Ammon's horn (tissue), 1 donor: ENCODE results near the gene AGO1.
A peak's percentile ranks its signal among the peaks of the same experiment; 100 is the strongest.

ENCODE experiments used
- DNase-seq: peaks from one replicate; pipeline ENCODE4 v3.0.0-alpha.2; 2016; ENCODE audit warnings: low spot score

The AGO1 gene

DNA sequence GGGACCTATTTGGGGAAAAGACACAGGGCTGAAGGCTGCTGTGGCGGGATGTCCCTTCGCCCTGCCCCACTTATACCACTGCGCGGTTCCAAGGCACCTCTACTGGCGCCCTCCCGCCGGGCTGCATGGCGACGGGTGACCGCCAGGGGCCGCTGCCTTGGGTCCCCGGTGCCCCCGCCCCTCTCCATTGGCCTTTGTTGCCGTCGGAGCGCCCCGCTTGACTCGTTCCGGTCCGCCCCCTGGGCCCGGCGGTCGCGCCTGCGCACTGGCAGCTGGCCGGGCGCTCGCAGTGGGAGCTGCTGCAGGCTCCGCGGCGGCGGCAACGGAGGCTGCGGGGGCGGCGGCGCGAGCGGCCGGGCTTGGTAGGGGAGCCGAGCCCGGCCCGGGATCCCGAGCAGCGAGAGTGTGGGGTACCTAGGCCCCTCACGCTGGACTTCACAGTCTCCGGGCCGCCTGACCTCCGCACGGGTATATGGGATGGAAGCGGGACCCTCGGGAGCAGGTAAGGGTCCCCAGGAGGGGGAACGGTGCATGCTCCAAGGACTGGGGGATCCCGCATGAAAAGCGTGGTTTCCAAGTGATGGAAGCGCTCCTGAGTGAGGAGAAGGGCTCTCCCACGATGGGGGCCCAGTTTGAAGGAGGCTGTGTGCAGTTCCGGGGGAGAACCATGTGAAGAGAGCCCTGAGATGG, at the start of gene AGO1:
Gene AGO1, plus strand, starts transcription at position 265 of the 690 bp plus-strand sequence. Its CDS starts 213 bp downstream, at position 478.
- peak; percentile 96 for DNase-seq

DNA sequence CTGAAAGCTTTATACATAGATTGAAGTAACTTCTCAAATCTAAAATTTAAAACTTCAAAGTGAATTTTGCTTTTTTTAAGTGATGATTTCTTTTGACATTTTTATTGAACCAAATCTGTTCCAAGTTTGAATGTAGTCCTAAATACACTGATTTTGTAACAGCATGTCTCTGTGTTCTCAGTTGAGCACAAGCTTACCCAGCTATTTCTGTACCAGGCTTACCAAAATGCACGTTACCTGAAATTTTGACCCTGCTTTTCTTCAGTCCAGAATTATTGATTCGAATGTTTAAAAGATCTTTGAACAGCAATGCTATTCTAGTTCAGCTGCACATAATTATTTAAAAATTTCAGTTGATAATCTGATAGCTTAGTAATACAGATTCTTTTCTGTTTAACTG, 49.6 kb upstream of the AGO1 start:
- no peak for DNase-seq

DNA sequence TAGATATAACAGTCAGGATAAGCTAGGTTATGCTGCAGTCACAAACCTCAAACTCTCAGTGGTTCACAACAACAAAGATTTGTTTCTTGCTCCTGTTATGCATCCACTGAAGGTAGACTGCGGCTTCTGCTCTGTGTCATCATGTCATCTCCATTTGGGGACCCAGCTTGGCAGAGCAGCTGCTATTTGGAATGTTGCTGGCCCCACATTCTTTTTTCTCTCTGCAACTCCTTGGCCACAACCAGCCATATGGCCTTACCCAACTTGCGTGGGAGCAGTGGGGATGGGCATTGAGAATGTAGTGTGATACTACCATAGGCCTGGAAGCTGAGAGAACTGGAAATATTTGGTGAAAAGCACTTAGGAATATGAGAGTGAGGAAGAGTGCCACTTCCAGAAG, 48.8 kb upstream of the AGO1 start:
- DNase-seq, result peak; percentile 17

DNA sequence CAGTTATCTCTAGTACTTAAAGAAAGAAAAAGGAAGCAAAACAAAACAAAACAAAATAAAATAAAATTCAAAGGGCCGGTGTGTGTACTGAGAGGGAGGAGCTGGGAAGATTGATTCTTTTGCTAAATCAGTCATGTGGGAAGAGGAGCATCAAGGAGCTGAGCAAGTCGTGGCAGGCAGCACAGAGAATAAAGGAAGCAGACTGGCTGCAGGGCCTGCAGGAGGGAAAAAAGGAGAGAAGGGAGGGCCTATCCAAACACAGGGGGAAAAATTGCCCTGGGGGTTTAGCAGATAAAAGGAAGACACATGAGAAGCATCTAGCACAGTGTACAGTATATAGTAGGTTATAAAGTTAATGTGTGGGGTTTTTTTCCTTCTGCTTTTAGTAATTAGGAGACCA, 47.6 kb upstream of the AGO1 start:
- no peak for DNase-seq

DNA sequence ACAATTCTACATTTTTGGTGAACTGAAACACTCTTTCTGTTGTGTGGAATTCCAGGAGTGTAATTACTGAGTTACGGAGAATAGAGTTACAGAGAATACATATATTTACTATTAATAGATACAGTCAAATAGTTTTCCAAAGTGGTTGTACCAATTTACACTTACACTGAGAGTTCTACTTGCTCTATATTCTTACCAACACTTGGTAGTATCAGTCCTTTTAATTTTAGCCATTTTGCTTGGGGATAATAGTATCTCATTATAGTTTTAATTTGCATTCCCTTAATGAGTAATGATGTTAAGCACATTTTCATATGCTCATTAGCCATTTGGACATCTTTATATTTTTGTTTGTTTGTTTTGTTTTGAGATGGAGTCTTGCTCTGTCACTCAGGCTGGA, 46.3 kb upstream of the AGO1 start:
- no peak for DNase-seq

DNA sequence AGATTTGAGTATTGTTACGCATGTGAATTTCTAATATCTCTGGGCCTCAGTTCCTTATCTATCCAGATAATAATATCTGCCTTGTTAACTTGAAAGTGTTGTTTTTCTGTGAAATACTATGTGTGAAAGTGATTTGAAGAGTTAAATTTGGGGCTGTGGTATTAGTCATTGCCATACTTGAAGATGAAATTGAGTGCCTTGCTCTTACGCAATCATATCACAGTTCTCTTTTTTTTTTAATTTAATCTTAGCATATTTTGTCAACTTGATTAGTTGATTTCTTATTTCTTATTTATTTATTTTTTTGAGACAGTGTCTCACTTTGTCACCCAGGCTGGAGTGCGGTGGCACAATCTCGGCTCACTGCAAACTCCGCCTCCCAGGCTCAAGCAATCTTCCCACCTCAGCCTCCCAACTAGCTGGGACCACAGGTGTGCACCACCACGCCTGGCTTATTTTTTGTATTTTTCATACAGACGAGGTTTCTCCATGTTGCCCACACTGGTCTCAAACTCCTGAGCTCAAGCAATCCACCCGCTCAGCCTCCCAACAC, 44.2 kb upstream of the AGO1 start:
- no peak for DNase-seq

DNA sequence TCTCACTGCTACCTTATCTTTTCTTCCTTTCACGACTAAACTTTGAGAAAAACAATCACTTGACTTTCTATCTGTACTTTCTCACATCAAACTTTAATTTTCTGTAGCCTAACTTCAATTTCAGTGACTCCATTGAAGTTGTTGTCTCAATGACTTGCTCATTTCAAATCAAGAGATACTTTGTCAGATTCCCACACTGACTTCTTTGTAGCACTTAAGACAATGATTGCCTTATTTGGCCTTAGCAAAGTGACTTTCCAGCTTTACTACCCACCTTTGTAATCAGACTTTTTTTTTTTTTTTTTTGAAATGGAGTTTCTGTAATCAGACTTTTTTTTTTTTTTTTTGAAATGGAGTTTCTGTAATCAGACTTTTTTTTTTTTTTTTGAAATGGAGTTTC, 38.2 kb upstream of the AGO1 start:
- DNase-seq, result no peak

DNA sequence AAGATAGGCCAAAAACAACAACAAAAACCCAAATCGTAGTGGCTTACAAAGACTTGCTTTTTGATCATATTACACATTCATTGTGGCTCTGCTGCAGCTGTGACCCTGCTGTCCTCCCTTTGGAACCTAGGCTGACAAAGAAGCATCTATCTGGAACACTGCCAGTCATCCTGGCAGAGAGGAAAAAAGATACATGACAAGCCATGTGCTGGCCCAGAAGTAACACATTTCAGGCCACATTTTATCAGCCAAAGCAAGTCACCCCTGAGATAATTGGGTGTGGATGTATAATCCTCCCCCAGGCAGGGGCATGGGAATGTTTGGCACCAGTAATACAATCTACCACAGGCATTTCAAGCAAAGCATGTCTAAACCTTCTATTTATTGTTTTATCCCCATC, 37.2 kb upstream of the AGO1 start:
- DNase-seq, result peak; percentile 82

DNA sequence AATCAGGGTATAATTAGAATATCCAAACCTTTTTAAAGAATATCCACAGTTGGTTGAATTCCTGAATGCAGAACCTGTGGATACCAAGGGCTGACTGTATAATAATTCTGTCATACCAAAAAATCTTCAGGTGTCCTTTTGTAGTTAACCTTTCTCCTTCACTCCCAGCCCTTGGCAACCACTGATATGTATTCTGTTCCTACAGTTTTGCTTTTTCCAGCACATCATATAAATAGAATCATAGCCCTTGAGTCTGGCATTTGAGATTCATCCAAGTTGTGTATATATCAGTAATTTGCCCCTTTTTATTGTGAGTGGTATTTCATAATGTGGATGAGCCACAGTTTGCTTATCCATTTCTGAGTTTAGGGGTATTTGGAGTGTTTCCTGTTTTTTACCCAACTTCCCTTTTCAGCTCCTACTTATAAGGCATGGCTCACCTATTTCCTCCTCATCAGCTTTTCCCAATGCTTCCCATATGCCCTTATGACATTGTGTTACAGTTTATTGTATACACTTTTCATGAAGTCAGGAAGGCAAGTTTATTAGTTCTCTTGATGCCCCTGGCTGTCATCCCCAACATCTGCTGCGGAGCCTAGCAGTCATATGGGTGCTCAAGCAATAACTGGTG, 35.0 kb upstream of the AGO1 start:
- no peak for DNase-seq

DNA sequence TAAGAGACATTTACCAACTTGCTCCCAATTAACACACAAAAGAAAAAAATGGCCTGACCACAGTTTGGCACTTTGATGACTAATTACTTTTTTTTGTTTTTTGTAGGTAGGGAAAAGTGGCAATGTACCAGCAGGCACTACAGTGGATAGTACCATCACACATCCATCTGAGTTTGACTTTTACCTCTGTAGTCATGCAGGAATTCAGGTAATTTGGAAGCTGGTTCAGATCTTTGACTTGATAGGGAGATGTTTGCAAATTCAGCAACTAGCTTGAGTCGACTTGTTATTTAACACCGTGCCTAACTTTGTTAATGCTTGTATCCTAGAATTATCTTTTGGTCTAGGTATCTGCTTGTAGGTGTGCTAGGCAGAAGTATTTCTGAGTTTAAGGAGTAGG, 33.0 kb upstream of the AGO1 start:
- no peak for DNase-seq

DNA sequence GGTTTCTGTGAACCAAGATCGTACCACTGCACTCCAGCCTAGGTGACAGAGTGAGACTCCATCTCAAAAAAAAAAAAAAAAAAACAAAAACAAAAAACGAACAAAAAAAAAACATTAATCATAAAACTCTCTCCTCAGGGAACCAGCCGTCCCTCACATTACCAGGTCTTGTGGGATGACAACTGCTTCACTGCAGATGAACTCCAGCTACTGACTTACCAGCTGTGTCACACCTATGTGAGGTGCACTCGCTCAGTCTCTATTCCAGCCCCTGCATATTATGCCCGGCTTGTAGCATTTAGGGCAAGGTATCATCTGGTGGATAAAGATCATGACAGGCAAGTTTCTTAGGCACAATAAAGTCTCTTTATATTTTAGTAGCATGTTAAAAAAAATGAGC, 32.3 kb upstream of the AGO1 start:
- DNase-seq, result no peak

DNA sequence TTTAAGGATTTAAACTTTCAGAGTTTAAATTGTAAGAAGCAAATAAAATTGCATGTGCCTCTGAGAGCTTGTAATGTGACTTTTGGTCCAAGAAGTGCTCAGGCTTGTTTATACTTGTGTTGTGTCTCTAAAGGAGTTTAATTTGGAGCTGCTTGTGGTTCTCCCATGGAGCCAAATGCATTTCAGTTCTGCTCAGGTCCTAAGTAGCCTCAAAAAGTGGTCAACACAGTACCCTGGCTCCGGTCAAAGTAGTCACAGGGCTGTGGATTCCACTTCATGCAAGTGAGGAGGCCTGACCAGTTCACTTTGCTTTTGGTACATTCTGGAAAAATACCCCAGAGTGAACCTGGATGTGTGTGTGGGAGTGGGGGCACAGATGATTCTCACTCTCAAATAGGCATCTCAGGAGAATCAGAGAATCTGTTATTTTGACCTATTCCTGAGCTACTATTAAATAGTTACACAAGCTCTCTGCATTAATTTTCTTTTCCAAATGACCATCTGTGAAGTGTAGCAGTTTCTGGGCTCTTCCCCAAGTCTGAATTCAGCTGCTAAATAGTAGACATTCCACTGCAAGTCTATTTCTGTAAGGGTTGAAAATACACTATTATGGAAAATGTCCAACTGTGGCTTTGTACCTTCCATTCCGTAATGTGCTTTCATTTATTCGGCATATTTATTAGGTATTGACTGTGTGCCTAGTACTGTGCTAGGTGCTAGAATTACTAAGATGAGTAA, 31.7 kb upstream of the AGO1 start:
- DNase-seq, result peak; percentile 43

DNA sequence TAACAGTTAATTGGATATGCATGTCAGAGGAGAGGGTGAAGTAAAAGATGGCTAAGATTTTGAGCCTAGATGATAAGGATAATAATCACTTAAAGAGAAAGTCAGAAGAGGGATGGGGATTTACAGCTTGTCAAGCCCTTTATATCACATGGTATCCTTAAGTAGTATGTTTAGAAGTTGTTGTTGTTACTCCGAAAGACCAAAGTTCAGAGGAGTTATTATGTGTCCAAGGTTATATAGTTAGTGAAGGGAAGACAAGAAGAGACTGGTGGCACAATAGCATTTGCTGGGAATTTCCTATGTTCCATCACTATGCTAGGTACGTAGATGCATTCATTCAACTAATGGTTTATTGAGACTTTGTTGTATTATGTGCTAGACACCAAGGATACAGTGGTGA, 30.8 kb upstream of the AGO1 start:
- no peak for DNase-seq

DNA sequence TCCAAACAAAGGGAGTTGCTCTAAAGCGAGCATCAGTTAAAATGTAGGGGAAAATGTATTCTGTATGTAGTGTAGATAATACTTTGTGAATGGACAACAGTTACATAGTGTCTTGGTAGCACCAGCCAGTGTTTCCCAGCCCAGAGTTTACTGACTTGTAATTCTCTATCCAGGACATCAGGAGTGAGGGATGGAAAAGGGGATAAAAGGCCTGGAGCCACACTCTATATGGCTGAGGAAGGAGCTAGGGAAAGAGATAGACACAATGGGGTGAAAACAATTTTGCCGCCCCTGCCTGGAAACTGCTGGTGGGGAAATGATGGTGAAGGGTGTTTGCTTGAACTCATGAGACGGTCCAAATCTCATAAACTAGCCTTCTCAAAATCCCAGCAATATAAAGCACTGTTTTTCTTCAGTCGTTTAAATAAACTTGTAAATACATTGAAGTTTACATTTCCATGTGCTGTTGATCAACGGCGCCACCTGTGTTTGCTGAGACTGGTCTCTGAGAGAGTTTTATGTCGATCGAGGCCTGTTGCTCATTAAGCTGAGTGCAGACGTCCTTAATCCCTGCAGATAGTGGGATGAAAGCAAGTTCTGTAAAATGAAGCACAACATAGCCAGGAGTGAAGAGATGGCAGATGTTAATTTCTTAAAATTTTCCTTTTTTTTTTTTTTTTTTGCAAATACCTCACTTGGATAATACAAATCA, 27.9 kb upstream of the AGO1 start:
- DNase-seq, result no peak

DNA sequence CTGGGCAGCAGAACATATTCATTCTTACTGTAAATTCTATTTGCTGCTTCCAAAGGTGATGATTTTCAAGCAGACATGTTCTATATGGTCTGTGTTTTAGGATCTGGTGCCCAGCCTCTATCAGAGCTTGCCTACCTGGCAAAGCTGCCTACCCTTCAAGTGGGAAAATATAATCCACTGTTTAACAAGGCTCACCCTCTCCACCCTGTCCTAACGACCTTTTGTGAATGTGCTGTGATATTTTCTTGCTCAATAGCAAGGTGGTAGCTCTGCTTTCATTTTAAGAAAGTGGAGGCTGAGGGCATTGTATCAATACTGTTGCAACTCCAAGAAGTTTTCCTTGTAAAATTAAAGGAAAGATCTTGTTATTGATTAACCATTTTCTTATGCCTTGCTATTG, 26.0 kb upstream of the AGO1 start:
- no peak for DNase-seq

DNA sequence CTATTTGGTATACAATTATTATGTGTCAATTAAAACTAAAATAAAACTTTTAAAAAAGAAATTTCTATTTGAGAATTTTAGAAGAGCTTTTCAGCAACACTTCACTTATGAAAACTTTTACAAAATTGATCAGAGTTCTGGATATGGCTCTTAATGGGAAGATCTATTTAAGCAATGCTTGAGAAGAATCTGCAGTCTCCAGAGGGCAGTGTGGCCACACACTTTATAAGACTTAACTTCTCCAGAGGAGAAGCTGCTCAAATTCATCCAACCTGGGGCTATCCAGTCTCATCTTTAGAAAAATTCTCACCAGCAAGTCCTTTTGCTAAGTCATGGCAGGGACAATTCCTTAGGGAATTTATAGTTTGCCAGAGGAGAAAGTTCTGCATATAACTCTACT, 25.2 kb upstream of the AGO1 start:
- peak; percentile 32 for DNase-seq

DNA sequence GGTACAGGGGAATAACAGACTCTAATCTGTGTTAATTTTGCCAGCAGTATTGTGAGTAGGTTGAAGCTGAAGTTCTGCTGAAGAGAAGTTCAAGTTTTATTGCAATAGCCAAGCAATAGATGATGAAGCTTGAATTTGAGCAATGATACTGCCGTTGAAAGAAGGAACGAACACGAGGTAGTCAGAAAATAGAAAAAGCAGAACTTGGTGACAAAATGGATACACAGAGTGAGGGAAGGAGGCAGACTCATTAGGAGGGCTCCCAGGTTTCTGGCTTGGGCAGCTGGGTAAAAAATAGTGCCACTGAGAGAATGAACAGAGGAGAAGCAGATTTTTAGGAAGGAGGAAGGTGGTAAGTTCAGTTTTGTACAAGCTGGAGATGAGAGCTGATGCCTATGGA, 22.3 kb upstream of the AGO1 start:
- DNase-seq, result no peak

DNA sequence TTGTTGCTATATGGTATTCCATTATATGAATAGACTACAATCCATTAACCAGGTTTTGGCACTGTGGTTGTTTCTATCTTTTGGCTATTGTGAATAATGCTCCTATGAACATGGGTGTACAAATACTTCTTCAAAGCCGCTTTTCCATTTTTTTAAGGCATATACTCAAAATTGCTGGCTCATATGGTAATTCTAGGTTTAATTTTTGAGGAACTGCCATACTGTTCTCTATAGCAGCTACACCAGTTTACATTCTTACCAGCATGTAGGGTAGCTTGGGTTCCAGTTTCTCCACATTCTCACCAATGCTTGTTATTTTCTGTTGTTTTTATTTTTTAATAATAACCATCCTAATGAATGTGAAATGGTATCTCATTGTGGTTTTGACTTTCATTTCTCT, 19.9 kb upstream of the AGO1 start:
- no peak for DNase-seq

DNA sequence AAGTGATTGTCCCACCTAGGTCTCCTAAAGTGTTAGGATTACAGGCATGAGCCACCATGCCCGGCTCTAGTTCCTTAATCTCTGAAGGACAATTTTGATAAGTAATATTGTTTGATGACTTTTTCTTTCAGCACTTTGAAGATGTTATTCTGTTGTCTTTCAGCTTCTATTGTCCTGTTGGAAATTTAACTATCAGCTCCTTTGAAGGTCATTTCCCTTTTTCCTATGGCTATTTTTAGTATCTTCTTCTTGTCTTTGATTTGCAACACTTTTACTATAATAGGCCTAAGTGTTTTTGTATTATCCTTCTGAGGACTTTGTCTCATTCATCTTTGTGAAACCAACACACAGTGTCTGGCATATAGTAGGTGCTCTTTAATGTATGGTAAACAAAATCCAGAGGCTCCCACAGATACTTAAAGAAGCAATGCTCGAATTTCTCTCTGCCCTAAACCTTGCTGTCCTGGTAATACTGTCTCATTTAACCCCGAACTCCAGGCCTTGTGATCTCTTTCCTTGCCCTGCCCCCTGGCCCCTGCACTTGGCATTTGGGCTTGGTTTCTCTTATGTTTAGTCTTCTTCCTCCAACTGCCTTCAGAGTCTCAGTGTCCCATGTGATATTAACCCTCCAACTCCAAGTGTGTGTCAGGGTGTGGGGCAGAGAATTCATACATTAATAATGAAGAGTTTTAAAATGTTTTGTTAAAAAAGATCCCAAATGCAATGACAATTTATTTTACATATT, 19.0 kb upstream of the AGO1 start:
- no peak for DNase-seq

DNA sequence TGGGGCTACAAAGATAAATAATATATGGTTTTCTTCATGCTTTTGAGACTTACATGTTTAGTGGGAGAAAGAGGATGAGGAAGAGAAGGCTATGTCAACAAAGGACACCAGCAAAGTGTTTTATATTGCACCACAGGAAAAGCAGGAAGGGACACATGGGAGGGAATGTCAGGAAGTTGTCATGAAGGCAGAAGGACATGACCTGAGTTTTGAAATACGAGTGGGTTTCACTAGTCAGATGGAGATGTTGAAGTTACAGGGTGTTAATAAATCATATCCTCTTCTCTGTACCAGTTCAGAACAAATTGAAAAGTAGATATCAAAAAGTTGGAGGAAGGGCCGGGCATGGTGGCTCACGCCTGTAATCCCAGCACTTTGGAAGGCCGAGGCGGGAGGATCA, 18.2 kb upstream of the AGO1 start:
- DNase-seq, result no peak

DNA sequence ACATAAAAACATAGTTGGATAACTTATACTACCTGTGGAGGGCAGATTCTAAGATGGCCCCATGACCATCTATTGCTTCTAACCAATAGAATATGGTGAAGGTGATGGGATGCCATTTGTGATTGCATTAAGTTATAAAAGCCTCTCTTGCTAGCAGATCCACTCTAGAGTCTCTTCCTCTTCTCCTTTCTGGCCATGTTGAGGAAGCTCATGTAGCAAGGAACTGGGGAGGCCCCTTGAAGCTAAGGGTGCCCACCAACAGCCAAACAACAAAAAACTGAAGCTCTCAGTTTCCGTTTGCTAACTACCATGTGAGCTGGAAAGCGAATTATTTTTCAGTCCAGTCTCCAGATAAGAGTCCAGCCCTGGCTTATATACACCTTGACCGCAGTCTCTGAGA, 16.0 kb upstream of the AGO1 start:
- no peak for DNase-seq
